GM18502 (cell line): ENCODE results near the gene ERLEC1.
A peak's percentile ranks its signal among the peaks of the same experiment; 100 is the strongest.
"Not testable (repeated sequence)": the region's sequence is repeated elsewhere in the genome, so short reads cannot be mapped to it uniquely, and the experiment has no call there.

Source experiments
- ATAC-seq: cut with Tn5 transposase; IDR thresholded peaks from one replicate; pipeline ENCODE4 v1.9.1; 2021; ENCODE audit warnings: mild to moderate bottlenecking; ENCODE audit not compliant: unreplicated experiment, poor library complexity

ERLEC1 gene, protein sequence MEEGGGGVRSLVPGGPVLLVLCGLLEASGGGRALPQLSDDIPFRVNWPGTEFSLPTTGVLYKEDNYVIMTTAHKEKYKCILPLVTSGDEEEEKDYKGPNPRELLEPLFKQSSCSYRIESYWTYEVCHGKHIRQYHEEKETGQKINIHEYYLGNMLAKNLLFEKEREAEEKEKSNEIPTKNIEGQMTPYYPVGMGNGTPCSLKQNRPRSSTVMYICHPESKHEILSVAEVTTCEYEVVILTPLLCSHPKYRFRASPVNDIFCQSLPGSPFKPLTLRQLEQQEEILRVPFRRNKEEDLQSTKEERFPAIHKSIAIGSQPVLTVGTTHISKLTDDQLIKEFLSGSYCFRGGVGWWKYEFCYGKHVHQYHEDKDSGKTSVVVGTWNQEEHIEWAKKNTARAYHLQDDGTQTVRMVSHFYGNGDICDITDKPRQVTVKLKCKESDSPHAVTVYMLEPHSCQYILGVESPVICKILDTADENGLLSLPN

DNA sequence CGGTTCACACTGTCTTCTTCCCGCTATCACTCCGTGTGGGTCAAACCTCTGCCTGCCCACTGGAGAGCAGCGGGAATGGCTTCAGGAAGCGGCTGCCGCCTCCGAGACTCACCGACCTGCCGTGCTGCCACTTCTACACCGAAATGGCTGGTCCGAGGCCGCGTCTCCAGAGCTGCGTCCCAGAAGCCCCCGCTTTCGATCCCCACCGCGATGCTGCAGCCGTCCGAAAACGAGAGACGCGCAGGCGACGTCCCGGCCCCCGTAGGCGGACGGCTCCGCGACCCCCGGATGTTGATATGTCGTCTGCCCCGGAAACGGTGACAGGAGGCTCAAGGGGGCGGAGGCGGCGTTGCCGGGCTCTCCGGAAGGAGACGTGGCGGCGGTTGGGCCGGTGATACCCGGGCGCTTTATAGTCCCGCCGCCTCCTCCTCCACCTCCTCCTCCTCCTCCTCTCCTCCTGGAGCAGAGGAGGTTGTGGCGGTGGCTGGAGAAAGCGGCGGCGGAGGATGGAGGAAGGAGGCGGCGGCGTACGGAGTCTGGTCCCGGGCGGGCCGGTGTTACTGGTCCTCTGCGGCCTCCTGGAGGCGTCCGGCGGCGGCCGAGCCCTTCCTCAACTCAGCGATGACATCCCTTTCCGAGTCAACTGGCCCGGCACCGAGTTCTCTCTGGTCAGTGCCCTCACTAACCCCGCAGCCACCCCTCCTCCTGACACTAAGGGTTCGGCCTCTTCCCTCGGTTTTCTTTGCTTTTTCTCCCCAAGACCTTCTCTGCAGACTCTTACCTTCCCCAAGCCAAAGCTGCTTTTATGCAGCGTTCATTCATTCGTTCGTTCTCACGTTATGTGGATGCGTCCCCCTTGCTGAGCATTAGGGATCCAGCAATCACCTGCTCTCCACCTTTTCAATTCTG, at the start of gene ERLEC1, which contains the start of gene ASB3:
TSS of gene ERLEC1 (plus strand) at position 340 of the 909 bp plus-strand sequence. CDS start at position 507, 167 bp downstream.
TSS of gene ASB3 (minus strand) at position 249 of the 909 bp plus-strand sequence. CDS start 21,381 bp downstream, outside the sequence.
- peak; percentile 95 for ATAC-seq

DNA sequence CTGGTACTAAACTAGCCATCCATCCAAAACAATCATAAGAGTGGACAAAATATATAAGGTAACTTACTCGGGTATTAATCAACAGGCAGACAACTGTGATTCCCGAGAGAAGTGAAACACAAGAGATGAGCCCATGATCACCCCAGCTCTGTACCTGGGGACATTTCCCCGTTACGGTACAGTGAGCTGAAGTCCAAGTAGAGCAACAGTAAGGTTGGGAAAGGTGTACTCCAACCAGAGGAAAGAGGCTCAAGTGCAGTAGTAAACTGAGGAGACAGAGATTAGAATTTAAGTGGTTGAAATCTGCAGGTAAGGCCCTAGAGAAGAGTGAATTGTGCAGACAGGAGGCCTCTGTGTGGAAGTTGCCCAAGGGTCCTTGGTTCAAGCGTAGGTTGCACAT, 49.8 kb upstream of the ERLEC1 start:
- no peak for ATAC-seq

DNA sequence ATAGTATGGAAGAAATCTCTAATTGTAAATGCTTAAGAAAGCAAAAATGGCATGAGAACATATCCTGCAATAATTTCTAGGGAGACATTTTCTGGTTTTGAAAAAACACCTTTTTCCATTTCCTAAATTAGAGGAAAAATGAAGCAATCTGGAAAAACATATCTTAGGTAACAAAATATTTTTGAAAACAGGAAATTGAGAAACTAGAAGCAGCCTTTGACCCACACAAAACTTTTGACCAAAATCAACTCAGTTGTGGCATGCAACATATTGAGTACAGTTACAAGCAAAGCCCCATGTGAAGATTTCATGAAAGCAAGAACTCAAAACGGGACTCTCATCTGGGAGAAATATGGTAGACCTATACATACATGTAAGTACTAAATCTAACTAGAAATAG, 47.8 kb upstream of the ERLEC1 start:
- no peak for ATAC-seq

DNA sequence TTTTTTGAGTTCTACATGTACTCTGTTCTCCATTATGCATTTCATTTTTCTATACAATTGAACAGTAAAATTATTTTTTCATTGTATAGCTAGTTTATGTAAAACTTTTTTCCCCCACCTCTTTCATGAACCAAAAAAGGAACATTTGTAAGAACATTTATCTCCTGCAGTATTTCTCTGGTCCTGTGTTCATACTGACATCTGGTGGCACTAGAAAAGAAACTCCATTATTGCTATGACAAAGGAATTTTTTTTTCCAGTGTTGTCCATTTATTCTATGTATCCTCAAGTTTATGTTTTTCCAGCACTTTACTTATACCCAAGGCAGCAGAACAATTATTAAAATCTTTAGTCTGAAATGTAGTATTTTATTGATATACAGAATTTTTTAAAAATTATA, 46.7 kb upstream of the ERLEC1 start:
- ATAC-seq, result no peak

DNA sequence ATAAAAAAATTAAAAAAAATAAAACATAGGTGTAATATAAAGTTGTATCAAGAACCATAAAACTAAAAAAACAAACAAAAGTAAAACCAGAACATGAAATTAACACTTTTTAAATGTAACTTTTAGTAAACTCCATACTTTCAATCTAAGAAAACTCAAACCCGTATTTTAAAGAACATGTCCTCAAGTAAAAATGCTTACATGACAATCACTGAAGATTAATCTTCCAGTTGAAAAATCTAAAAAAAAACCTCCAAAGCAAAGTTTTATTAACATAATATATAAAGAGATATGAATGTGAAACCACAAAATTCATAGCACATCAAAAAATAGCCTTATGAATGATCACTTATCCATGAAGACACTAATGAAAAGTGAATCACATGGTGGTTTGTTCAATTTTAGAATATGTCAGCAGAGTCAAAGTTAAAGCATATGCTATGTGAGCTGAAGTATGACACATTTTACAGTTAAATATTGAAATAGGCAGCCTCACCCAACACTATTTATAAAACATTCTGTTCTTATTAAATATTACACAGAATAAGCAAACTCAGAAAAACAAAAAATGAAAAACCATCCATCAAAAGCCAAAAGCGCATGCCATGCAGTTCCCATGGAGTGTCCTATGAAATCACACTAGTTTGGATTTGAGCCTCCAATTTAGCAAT, 42.3 kb upstream of the ERLEC1 start:
- ATAC-seq, result no peak

DNA sequence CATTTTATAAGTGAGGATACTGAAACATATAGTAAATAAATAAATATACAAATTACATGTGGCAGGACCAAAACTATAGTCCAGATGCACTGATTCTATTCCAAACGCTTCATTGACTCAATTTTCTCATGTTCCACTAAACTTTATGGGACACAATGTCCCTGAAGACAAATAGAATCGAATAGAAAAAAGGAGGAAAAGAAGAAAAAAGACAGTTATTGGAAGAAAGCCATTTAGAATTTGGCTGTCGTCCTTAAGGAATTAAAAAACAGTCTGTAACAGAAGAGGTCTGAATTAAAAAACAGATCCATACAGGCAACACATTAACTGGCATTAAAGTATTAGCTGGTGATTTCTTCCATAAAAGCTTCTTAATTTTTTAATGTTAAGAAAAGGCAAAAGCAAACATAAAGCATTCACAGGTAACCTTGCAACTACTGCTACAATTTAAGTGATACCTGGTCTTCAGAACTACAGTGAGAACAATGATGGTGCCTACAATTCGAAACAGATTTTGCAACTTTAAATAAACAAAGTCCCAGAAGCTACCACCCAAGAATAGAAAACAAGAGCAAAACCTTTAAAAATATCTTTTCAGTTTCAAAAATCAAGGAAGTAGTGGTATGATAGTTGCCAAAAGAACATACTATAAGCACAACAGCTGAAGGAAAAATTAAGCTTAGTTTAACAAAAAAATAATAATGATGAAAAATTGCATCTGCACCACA, 36.6 kb upstream of the ERLEC1 start:
- peak; percentile 33 for ATAC-seq

DNA sequence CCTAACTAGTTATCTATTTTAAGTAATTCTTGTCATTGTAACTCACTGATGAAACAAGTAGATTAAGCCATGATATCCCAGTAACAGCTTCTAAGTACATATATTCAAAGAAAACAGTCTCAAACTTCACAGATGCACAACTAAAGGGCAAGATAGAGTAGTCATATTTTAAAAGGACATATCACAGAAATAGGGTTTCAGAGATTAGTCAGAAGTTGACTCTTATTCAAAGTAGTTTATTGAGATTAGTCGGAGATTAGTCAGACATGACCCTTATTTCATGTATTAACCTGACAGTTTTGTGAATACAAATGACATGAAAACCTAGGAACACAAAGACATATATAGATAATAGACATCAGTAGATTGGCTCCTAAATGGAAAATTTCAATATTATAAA, 35.1 kb upstream of the ERLEC1 start:
- ATAC-seq, result peak; percentile 97

DNA sequence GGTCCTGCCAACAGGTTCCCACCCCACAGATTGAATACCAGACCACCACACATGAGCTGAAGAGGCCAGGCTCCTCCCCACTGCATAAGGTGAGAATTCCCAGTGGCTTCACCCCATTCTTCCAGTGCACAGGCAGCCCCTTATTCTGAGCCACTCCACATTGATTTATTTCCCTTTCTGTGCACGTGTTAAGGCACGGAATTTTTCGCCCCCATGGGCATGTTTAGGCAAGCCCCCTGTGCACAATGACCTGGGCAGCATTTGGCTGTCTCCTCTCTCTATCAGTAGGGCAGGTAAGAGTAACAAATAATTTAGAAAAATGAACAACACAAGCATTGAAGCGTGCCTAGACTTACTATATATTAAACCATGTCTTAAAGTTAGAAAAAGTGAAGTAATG, 34.5 kb upstream of the ERLEC1 start:
- ATAC-seq, result no peak

DNA sequence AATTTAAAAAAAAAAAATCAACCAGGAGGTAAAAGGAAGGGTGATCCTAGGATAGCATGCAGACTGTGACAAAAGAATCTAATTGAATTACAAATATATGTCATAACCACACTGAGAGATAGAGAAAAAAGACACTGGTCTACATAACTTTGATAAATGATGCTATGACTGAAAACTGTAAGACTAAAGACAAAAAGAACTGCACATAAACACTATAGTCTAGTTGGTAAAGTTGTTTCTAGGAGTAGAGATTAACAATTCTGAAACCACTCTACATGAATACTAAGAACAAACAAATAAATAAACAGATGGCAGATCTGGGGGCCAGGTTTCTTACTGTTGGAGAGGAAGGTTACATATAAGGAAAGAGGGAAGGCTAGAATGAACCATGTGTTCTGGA, 33.8 kb upstream of the ERLEC1 start:
- ATAC-seq, result no peak

DNA sequence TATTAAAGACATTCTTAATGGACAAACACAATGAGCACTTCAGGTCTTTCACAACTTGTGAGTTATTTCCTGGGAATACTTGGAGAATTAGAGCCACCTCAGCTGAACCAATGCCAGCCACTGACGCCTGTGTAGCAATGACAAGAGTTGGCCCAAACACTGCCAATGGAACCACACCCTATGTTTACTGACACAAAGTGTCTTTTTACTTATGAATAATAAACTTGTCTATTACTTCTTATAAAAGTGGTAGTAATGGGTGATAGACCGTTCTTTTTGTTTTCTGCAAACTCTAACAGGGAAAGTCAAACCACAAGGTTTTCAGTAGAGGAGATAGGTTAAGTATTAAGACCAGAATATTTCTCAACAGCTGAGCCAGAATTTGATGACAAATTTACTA, 31.7 kb upstream of the ERLEC1 start:
- ATAC-seq, result no peak

DNA sequence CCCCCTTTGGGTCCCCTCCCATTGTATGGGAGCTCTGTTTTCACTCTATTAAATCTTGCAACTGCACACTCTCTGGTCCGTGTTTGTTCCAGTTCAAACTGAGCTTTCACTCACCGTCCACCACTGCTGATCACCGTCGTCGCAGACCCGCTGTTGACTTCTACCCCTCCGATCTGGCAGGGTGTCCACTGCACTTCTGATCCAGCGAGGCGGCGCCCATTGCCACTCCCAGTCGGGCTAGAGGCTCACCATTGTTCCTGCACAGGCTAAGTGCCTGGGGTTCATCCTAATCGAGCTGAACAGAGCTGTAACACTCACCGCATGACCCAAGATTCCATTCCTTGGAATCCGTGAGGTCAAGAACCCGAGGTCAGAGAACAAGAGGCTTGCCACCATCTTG, 30.2 kb upstream of the ERLEC1 start:
- no peak for ATAC-seq

DNA sequence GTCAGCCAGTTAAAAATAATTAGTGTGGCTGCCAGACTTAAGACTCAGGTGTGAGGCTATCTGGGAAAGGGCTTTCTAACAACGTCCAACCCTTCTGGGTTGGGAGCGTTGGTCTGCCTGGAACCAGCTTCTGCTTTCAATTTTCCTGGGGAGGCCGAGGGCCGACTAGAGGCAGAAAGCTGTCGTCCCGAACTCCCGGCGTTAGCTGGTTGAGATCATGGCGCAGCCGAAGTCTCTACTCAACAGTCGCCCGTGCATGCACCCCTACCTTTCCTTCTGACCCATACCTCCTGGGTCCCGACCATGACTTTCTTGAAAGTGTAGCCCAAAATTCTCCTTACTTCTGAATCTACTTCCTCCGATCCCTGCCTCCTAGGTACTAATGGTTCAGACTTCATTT, 29.6 kb upstream of the ERLEC1 start:
- ATAC-seq, result not testable (repeated sequence)

DNA sequence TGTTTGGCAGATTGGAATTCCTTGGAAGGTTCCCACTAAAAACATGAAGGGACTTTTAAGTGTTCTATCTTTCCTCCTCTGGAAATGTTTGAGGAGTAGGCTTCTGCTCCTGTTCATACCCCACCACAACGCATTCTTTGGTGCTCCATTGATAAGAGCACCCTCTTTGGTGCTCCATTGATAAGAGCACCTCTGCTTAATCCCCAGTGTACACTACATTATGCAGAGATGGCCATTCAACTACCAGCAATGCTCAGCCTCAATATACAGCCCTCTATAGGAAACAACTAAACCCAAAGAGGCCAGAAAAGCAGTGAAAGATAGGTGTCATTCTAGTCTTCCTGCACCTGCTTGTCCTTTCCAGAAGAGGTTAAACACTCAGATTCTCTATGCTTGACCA, 21.1 kb upstream of the ERLEC1 start:
- no peak for ATAC-seq

DNA sequence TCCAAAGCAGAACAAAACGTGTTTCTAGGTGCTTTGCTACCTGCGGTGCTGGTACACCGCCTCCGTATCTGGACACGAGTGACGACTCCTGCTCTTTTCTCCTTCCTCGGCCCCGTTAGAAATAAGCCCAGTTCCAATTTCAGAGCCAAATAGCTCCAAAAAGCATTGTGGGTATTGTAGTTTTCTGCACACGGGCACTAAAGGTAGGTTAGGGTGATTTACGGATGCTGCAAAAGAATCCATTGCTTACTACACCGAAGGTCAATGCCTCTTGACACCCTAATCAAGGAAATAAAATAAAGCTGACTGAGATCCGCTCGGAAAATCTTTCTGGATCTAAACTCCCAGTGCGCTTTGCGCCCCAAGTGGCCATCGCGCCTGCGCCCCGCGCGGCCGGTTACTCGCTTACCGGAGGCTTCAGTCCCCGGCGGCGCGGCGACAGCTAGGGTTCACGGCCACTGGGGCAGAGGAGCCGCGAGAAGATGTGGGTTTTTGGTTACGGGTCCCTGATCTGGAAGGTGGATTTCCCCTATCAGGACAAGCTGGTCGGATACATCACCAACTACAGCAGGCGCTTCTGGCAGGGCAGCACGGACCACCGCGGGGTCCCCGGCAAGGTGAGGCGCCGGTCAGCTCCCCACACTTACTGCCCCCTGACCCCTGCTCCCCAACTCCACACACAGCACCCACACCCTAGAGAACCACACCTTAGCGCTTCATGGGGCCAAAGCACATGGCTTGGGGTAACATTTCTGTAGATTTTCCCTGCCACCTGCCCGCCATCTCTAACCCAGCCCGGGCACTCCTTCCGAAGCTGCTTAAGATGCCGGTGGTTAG, 19.2 kb upstream of the ERLEC1 start, which contains the start of gene CHAC2:
TSS of gene CHAC2 (plus strand) at position 400 of the 837 bp plus-strand sequence. CDS start at position 483, 83 bp downstream.
- ATAC-seq, result peak; percentile 91

DNA sequence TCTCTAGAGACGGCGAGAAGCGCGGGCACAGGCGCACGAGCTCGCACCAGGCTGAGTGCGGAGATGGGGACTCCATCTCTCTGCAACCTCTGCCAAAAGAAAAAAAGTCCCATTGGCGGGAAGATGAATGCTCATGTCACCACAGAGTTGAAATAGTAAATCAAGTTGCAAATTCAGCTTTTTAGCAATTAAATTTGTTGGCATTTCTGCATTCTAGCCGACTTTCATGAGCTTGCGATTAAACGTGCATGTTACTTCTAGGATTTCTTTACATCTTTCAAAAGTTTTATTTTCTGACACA, 18.7 kb upstream of the ERLEC1 start:
- peak; percentile 60 for ATAC-seq

DNA sequence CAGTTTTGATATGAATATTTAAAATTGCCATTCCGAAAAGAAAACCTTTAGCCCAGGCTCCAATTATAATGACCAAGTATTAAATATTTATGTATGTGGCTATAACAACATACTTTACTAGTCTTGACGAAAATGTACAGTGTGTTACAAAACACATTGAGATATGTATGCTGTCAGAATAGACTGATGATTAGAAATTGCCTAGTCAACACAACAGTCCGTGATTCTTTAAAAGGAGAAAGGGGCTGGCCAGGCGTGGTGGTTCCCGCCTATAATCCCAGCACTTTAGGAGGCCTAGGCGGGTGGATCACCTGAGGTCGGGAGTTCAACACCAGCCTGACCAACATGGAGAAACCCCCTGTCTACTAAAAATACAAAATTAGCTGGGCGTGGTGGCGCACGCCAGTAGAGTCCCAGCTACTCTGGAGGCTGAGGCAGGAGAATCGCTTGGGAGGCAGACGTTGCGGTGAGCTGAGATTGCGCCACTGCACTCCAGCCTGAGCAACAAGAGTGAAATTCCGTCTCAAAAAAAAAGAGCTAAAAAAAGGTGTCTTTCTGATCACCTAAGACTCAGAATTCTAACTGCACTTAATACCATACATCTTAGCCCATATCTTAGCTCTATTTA, 17.4 kb upstream of the ERLEC1 start:
- ATAC-seq, result no peak

DNA sequence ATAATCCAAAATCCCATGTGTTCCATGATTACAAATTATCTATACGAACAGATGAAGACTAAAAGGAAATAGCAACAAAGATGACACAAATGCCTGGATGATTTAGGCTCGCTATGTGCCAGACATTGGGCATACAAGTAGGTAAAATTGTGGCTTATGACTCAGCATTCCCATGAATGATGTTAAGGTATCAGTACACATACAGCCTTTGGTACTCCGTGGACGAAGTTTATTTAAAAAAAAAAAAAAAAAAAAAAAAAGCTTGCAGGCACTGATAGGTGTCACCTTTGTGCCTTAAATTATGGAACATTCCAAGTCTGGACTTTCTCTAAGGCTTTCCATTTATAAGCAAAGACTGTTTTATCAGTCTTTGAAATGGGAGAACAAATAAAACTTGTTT, 16.6 kb upstream of the ERLEC1 start:
- ATAC-seq, result no peak

DNA sequence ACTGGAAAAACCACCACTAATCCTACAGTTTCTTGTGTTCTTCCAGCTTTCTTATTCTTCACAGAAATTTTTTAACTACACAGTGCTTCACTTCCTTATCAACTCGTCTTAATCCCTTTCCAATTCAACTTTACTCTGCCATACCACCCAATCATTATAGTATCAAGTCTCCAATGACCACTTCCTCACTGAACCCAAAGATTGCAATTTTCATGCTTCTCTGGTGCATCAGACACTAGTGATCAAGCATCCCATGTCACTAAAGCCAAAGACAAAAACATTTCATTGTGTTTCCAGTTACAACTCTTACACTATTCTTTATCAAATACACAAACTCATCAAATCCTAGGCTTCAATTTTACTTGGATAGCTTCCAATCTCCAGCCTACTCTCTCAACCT, 9.7 kb upstream of the ERLEC1 start:
- no peak for ATAC-seq
